HG03045 (cell line): Measurements from ENCODE around the gene EIF2S3.

Experiments used
- ATAC-seq: cut with Tn5 transposase; IDR thresholded peaks from one replicate; pipeline ENCODE4 v1.9.1; 2021; ENCODE audit warnings: mild to moderate bottlenecking, moderate library complexity; ENCODE audit not compliant: unreplicated experiment

EIF2S3 gene

DNA sequence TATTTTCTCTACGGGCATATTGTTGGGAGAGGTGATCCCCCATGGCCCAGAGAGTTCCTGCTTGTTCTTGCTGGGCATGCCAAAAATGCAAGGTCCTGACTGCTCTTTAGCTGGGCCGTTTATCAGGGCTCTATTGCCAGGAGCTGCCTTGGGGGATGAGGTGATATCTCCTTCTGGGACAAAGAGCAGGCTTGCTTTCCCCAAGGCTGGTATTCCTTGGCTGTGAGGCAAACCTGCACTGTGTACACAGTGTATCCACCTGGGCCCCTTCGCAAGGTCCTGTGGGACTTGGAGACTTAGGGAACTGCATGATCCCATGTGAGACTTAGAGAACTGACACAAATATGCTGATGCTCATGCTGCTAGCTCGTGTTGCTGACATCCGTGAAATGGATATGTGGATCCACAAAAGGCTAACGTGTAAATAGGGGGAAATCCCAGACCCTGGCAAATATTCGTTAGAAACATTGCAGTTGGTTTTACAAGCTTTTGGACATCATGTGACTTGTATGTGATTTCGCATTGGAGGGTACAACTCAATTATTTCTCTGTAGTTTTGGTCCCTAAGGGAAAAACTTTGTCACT, 70.4 kb downstream of the EIF2S3 start:
- no peak for ATAC-seq
